HG02970 (cell line): Measurements from ENCODE around the gene LRP1.

ENCODE experiments used
- ATAC-seq: cut with Tn5 transposase; IDR thresholded peaks from one replicate; pipeline ENCODE4 v1.9.1; 2021; ENCODE audit warnings: mild to moderate bottlenecking, moderate library complexity, moderate number of reproducible peaks; ENCODE audit not compliant: unreplicated experiment, low FRiP score

Gene LRP1

DNA sequence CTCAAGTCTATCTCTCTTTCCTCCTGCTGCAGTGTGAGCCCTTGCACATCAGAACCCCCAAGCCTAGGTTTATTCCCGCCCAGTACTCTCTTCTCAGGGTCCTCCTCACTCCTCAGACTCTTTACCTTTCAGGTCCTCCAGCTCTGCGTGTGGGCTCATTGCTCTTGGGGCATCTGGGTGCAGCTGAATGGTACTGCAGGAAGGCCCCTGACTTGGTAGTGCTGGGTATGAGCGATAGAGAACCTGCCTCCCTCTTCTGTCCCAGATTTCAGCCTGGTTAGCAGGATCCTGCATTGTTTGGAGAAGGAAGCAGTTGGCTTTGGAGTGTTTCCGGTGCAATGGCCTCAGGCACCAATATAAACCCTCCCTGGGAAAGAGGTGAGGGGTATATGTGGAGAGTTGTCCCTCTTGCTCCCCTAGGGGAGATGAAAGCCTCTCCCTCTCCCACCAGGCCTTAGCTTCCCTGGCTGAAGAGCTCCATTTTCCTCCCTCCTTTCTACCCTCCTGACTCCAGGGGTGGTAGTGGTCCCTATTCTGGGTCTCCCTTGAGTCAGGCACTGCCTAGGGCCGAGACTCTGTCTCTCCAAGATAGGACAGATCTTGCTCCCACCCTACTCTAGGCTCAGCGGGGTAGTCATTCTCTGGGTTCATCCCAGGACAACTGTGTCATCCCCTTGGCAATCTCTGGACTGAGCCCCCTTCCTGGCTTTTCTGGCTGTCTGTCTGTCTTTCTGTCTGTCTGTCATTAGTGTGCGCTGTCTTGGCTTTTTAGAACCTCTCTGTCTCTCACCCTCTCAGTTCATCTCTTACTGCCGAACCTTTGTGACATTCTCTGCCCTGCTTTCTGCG lies 3.8 kb downstream of the LRP1 start:
- ATAC-seq, result no peak

DNA sequence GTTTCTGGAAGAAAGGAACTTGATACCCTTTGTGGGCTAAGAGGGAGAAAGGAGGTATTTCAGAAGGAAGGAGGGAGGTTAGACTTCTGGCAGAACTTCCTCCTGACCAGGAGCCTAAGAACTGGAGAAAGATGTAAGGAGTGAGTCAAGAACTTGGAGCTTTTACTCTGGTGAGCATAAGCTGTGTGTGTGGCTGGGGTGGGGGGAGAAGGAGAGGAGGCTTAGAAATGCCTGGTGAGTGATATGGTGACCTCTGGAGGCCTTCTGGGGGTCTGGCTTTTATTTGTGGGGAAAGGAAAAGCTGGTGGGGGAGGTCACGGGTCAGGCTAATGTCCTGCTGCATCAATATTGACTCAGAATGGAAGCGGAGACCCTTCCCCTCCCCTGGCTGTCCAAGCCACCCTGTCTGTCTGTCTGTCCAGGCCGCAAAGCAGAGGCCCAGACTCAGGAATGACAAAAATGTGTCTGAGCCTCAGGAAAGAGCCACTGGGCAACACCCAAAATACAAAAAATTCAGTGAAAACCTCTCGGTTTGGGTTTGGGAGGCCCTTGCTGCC lies 4.8 kb downstream of the LRP1 start:
- no peak for ATAC-seq

- ATAC-seq, result no peak
Observed at GRCh38 chr12:57133916-57134315, 5.6 kb downstream of the LRP1 start.

DNA sequence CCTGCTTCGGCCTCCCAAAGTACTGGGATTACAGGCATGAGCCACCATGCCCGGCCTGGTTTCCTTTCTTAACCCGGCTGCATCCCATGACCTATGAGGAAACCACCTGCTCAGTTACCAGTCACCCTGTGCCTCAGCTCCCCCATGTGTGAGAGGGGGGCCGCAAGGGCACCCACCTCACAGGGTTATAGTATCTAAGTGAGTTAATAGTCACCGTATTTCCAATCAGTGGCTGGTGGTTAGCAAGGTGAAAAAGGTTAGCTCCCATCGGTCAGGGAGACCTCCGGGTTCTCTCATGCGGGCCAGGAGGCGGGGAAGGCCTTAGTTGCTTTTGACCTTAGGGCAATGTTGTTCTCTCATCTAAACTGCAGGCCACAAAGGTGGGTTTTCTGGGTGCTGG lies 6.7 kb downstream of the LRP1 start:
- ATAC-seq, result no peak

DNA sequence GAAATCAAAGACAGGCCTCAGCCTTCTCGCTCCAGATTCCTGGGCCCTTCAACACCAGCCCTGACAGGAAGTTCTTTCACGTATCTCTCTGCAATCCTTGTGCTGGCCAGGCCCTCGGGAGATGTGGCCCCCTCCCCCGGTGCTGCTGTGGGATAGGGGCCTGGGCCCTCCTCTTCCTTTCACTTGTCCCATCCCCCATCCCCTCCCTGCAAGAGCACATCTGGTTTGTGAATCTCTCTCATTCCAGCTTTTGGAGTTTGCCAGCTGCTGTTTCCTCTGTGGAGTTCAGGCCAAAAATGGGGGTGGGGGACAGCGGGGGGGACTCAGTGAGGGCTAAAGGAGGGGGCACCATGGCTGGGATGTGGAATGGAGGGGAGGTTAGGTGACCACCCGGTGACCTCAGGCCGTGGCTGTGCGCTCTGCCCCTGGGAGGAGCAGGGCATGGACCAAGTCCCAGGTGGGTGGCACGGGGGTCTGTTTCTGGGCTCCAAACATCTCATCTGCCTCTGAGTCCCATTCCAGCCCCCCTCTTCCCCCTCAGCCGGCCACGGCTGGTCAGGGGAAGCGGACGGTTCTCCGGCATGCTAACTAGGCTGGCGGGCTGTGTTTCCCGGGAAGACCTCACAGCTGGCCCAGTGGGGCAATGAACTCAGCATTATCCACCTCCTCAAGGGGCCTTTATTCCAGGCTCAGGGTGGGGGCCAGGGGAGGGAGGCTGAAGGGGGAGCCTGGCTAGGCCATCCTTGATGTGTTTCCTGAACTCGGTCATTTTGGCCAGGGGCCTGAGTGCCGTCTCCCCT lies 7.4 kb downstream of the LRP1 start:
- no peak for ATAC-seq

DNA sequence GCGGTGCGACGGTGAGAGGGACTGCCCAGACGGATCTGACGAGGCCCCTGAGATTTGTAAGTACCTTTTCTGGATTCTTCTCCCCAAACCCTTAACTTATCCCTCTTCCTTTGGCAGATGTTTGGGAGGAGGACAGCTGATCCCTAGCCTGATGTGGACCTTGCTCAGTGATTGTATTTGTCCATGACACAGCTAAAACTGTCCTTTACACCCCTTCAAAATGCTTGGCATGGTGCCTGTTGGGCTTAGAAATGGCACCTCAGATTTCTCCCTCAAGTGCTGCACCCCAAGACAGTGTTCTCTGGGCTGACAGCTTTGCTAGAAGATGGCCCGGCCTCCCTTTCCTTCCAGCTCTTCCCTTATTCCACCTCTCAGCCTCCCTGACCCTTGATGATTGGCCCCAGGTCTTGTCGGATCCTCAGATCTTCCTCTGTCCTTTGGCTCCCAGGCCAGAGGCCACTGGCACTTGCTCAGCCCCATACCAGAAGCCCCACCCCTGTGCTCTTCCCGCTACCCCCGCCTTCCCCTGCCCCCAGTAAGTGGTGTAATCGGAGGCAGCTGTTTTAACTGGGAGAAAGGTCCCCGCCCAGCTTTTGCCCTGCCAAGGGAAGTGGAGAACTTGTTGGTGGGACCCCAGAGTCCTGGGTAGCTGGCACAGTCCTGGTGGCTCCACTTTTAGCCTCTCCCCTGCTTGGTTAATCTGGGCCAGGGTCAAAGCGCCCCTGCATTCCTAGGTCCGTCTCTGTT lies 10.4 kb downstream of the LRP1 start:
- ATAC-seq, result no peak

GRCh38 chr12:57139796-57140649 lies 11.7 kb downstream of the LRP1 start:
- no peak for ATAC-seq

GRCh38 chr12:57141249-57141648 lies 13.0 kb downstream of the LRP1 start:
- ATAC-seq, result no peak

- no peak for ATAC-seq
Observed at GRCh38 chr12:57142121-57142520, 13.8 kb downstream of the LRP1 start.

GRCh38 chr12:57142727-57143126 lies 14.4 kb downstream of the LRP1 start:
- no peak for ATAC-seq

DNA sequence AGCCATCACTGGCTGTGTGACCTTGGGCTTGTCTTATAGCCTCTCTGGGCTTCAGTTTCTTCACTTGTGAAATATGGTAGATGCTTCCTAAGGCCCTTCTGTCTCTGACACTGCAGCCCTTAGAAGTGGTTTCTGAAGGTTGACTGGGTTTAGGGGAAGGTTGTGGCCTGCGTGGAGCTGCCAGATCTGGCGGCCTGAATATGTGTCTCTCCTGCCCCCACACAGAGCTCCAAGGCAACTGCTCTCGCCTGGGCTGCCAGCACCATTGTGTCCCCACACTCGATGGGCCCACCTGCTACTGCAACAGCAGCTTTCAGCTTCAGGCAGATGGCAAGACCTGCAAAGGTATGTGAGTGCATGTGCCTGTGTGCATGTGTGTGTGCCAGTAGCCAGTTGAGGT lies 15.2 kb downstream of the LRP1 start:
- ATAC-seq, result no peak

DNA sequence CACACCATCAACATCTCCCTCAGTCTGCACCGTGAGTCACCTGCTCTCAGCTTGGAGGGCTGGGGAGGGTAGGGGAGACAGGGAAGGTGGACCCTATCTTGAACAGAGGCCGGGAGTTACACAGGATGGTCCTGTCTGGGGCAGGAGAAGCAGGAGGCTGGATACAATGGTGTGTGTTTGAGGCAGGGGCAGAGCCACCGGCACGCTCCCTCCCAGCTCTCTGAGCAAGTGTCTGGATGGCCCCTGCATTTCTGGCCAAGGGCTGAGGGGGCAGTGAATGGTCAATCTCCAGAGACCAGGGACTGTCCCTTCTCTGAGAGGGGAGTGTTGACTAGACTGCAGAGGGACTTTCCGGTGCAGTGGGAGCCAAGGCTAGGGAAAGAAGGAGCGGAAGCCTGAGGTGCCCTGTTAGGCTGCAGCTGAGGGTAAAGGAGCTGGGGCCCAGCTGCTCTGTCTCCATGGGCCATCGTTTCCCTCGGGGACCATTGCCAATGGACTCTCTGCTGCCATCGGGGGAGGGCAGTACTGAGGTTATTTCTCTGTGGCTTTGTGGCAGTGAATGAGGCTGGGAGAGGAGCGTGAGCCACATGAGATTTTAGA lies 17.3 kb downstream of the LRP1 start:
- no peak for ATAC-seq

GRCh38 chr12:57146092-57146491 lies 17.8 kb downstream of the LRP1 start:
- ATAC-seq, result no peak

DNA sequence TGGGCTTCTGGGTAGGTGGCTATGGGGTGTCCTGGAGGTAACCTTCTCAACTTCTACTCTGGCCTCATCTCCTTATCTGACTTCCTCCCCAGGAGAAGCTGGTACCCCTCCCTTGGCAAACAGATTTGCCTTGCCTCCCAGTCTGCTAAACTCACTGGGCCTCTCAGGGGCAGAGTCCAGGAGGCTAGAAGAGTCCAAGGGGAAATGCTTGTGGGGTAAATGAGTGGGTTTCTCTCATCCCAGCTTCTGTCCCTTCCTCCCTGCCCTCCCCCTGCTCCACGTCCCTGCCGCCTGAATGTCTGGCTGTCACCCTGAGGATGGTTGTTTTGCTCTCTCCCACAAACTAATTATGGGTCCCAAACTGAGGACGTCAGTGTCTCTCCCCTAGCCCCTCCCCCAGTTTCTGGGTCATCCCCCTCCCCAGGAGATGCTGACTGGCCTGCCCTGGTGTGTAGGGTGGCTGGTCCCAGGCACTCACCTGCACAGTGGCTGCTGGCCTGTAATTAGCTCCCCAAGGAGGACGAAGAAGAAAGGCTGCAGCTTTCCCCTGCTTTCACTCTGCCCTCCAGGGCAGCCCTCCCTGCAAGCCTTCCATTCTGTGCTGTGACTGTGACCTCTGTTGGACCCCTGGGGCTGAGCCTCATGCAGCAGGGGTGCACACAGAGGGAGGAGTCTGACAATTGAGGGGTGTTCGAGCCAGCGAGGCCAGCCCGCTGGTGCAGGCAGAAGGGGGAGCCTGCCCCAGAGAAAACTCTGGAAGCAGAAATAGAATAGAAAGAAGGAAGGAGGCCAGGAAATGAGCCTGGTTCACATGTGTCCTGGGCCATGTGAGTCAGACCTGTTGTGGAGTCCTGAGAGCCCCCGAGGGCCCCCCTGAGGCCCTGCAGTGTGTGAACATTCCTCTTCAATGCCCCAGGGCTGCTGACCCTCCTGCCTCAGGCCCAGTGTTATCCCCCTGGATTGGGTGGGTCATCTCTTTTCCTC lies 19.0 kb downstream of the LRP1 start, which contains the start of gene LRP1-AS:
LRP1-AS (minus strand) TSS at position 659 of the 984 bp plus-strand sequence.
- ATAC-seq, result no peak

- no peak for ATAC-seq
Observed at GRCh38 chr12:57148469-57149244, 20.4 kb downstream of the LRP1 start.

DNA sequence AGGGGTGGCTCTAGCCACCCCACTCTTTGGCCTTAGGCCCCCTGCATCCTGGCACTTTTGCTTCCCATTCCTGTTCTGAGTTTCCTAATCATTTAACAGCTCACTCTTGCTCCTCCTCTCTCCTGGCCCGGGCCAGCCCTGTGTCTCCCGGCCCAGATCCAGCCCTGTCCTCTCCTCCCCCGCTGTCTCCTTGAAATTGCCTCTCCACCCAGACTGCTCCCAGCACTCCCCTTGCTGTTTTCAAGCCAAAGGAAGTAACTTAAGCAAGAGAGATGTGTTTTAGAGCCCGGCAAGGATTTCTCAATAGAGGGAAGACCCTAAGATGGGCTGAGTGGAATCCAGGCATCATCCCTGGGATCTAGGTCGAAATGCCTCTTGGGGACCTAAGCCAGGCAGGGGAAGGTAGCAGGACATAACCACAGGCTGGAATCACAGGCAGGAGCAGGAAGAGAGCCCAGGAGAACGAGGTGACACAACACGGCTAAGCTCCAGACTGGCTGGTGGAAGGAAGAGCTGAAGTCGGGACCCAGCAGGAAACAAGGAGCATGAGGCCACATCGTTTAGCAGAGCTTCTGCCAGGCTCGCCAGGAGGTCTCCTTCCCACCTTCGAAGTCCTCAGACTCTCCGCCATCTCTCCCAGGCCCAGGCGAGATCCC lies 21.1 kb downstream of the LRP1 start:
- no peak for ATAC-seq
